ENCODE data around the gene DPYSL4.

DPYSL4 gene

DNA sequence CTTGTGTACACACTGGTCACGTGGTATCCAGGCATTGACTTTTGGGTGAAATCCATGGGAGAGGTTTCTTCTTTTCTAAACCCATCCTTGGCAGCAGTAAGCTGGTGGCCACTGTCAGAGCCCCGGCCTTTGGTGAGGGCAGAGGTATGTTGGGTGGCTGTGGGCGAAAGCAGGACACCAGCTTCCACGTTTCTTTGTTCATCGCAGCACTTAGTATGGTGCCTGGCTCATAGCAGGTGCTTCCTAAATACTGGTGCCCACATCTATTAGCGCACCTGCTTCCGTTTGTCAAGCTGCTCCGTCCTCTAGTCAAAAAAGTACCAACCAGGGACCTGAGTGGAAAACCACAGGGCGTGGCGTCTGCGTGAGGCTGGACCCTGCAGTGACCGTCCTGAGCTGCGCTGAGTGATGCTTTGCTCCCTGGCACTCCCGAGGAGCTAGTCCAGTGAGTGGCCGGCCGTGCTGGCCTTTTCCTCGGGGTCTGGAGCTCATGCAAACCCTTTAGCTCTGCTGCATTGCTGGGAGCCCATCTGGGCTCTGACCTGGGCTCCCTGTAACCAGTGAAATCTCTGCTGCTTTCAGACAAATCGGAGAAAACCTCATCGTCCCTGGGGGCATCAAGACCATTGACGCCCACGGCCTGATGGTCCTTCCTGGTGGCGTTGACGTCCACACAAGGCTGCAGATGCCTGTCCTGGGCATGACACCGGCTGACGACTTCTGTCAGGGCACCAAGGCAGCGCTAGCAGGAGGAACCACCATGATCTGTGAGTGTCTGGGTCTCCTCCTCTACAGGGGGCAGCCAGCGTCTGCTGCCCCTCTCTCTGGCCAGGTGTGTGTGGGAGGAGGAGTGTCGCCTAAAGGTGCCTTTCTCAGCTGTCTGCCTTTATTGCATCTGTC, 5.6 kb downstream of the DPYSL4 start:
- no peaks in the 10 kb centered on the region for H3K4me1 ChIP-seq (ENCODE audit: control insufficient read depth, insufficient read depth, low read length)
- H3K36me3 ChIP-seq (ENCODE audit: control insufficient read depth, insufficient read depth, low read length): no peaks in the 10 kb centered on the region
- H3K27me3 ChIP-seq (ENCODE audit: control insufficient read depth, insufficient read depth, low read length): peaks cover 12% of the 10 kb centered on the region
- no peak overlapping the region for H3K4me3 ChIP-seq (ENCODE audit: low read length)
- H3K27ac ChIP-seq (ENCODE audit: low read depth, low read length): no peak overlapping the region
- H3K9ac ChIP-seq (ENCODE audit: low read length): no peak overlapping the region

GRCh38 chr10:132192991-132193665, 6.4 kb downstream of the DPYSL4 start:
- H3K9ac ChIP-seq (ENCODE audit: low read length): no peak overlapping the region
- H3K27me3 ChIP-seq (ENCODE audit: control insufficient read depth, insufficient read depth, low read length): peaks cover 4% of the 10 kb centered on the region
- no peaks in the 10 kb centered on the region for H3K4me1 ChIP-seq (ENCODE audit: control insufficient read depth, insufficient read depth, low read length)
- H3K4me3 ChIP-seq (ENCODE audit: low read length): no peak overlapping the region
- no peaks in the 10 kb centered on the region for H3K36me3 ChIP-seq (ENCODE audit: control insufficient read depth, insufficient read depth, low read length)
- no peak overlapping the region for H3K27ac ChIP-seq (ENCODE audit: low read depth, low read length)

DNA sequence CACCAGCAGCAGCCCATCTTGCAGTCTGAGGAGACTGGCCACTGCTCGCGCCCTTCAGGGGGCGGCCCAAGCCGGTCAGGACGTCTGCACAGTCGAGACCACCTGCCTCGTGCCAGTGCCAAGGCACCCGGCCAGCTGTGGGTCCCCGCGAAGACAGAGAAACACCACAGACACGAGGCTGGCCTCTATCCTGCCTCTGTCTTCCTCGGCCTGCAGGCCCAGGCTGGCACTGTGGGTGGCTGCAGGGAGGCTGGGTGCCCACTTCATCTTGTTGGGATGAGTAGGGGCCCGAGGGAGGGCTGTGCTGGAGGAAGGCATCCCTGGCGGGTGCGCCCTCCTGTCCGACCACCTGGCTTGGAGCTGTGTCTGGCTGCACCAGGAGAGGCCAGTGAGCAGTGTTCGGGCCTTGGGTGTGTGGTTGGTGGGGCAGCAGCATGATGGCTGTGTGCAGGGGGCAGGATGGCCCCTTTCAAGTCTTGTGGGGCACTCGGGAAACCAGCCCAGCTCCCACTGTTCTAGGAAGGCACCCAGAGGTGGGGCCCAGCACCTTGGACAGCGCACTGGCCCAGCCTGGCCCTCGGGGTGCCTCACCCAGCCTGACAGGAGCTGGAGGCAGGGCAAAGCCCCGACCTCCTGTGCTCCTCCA, 7.3 kb downstream of the DPYSL4 start:
- no peak overlapping the region for H3K4me3 ChIP-seq (ENCODE audit: low read length)
- no peaks in the 10 kb centered on the region for H3K36me3 ChIP-seq (ENCODE audit: control insufficient read depth, insufficient read depth, low read length)
- no peak overlapping the region for H3K9ac ChIP-seq (ENCODE audit: low read length)
- no peaks in the 10 kb centered on the region for H3K4me1 ChIP-seq (ENCODE audit: control insufficient read depth, insufficient read depth, low read length)
- H3K27me3 ChIP-seq (ENCODE audit: control insufficient read depth, insufficient read depth, low read length): no peaks in the 10 kb centered on the region
- no peak overlapping the region for H3K27ac ChIP-seq (ENCODE audit: low read depth, low read length)

GRCh38 chr10:132194726-132195125, 8.0 kb downstream of the DPYSL4 start:
- Histone ChIP-seq H3K9ac (ENCODE audit: low read length) (no peak overlapping the region), H3K36me3 (ENCODE audit: control insufficient read depth, insufficient read depth, low read length) (no peaks in the 10 kb centered on the region), H3K4me1 (ENCODE audit: control insufficient read depth, insufficient read depth, low read length) (no peaks in the 10 kb centered on the region), H3K27ac (ENCODE audit: low read depth, low read length) (no peak overlapping the region), H3K4me3 (ENCODE audit: low read length) (no peak overlapping the region), H3K27me3 (ENCODE audit: control insufficient read depth, insufficient read depth, low read length) (no peaks in the 10 kb centered on the region)

GRCh38 chr10:132195366-132196075, 8.8 kb downstream of the DPYSL4 start:
- Histone ChIP-seq H3K4me1 (ENCODE audit: control insufficient read depth, insufficient read depth, low read length) (no peaks in the 10 kb centered on the region), H3K36me3 (ENCODE audit: control insufficient read depth, insufficient read depth, low read length) (no peaks in the 10 kb centered on the region), H3K27ac (ENCODE audit: low read depth, low read length) (no peak overlapping the region), H3K27me3 (ENCODE audit: control insufficient read depth, insufficient read depth, low read length) (no peaks in the 10 kb centered on the region), H3K9ac (ENCODE audit: low read length) (no peak overlapping the region), H3K4me3 (ENCODE audit: low read length) (no peak overlapping the region)

DNA sequence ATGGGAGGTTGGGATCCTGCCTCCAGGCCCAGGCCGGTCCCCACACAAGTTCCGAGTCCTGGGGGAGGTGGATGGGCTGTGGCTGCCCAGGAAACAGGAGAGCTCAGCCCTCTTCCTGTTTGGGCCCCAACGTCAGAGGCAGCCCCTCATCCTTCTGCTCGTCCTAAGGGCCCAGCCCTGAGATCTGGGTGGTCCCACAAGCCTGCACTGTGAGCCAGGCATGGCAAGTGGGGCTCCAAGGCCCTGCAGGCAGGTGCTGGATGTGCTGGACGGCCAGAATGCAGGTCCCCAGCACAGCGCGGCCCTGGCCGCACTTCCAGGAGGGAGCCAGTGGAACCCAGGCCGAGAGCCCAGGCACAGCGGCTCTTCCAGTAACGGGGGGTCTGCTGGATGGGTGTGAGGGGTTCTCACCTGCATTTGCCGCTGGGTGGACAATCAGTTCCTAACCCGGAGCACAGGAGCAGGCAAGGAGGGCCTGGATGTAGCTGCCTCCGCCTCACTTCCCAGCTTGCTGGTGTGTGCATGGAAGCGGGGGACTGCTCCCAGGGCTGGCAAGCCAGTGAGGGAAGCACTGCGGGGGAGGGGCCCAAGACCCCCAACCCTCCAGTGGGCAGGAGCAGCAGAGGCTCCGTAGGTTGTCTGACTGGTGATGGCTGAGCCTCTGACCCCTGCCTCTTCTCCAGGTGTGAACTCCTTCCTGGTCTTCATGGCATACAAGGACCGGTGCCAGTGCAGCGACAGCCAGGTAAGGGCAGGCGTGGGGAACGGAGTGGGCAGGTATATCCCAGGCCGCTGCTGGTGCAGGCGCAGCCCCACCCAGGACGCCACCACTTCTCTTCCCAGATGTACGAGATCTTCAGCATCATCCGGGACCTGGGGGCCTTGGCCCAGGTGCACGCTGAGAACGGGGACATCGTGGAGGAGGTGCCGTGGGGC, 9.7 kb downstream of the DPYSL4 start:
- Histone ChIP-seq H3K9ac (ENCODE audit: low read length) (no peak overlapping the region), H3K36me3 (ENCODE audit: control insufficient read depth, insufficient read depth, low read length) (no peaks in the 10 kb centered on the region), H3K4me1 (ENCODE audit: control insufficient read depth, insufficient read depth, low read length) (no peaks in the 10 kb centered on the region), H3K27me3 (ENCODE audit: control insufficient read depth, insufficient read depth, low read length) (no peaks in the 10 kb centered on the region), H3K27ac (ENCODE audit: low read depth, low read length) (no peak overlapping the region), H3K4me3 (ENCODE audit: low read length) (no peak overlapping the region)

GRCh38 chr10:132197271-132198067, 10.7 kb downstream of the DPYSL4 start:
- no peaks in the 10 kb centered on the region for H3K36me3 ChIP-seq (ENCODE audit: control insufficient read depth, insufficient read depth, low read length)

DNA sequence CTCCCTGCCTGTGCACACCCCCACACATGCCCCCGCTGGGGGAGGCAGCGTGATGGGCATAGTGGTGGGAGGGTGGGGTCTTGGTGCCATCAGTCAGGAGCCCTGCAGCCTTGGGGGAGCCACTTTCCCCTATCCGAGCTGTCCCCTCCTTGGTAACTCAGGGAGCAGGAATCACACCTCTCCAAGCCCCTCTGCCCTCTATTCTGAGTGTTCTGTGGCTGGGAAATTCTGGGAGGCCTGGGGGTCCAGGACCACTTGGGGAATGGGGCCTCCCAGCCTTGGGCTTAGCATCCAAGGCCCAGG, 11.3 kb downstream of the DPYSL4 start:
- Histone ChIP-seq H3K27ac (ENCODE audit: low read depth, low read length) (no peak overlapping the region), H3K4me1 (ENCODE audit: control insufficient read depth, insufficient read depth, low read length) (no peaks in the 10 kb centered on the region), H3K4me3 (ENCODE audit: low read length) (no peak overlapping the region), H3K36me3 (ENCODE audit: control insufficient read depth, insufficient read depth, low read length) (no peaks in the 10 kb centered on the region), H3K27me3 (ENCODE audit: control insufficient read depth, insufficient read depth, low read length) (no peaks in the 10 kb centered on the region), H3K9ac (ENCODE audit: low read length) (no peak overlapping the region)

More at GRCh38 chr10:132197271-132198067, 10.7 kb downstream of the DPYSL4 start:
- H3K27ac ChIP-seq (ENCODE audit: low read depth, low read length): no peak overlapping the region
- no peak overlapping the region for H3K9ac ChIP-seq (ENCODE audit: low read length)
- H3K27me3 ChIP-seq (ENCODE audit: control insufficient read depth, insufficient read depth, low read length): no peaks in the 10 kb centered on the region
- H3K4me3 ChIP-seq (ENCODE audit: low read length): no peak overlapping the region
- H3K4me1 ChIP-seq (ENCODE audit: control insufficient read depth, insufficient read depth, low read length): no peaks in the 10 kb centered on the region

GRCh38 chr10:132198381-132199181, 11.8 kb downstream of the DPYSL4 start:
- Histone ChIP-seq H3K9ac (ENCODE audit: low read length) (no peak overlapping the region), H3K36me3 (ENCODE audit: control insufficient read depth, insufficient read depth, low read length) (no peaks in the 10 kb centered on the region), H3K4me1 (ENCODE audit: control insufficient read depth, insufficient read depth, low read length) (no peaks in the 10 kb centered on the region), H3K27ac (ENCODE audit: low read depth, low read length) (no peak overlapping the region), H3K4me3 (ENCODE audit: low read length) (no peak overlapping the region), H3K27me3 (ENCODE audit: control insufficient read depth, insufficient read depth, low read length) (no peaks in the 10 kb centered on the region)

DNA sequence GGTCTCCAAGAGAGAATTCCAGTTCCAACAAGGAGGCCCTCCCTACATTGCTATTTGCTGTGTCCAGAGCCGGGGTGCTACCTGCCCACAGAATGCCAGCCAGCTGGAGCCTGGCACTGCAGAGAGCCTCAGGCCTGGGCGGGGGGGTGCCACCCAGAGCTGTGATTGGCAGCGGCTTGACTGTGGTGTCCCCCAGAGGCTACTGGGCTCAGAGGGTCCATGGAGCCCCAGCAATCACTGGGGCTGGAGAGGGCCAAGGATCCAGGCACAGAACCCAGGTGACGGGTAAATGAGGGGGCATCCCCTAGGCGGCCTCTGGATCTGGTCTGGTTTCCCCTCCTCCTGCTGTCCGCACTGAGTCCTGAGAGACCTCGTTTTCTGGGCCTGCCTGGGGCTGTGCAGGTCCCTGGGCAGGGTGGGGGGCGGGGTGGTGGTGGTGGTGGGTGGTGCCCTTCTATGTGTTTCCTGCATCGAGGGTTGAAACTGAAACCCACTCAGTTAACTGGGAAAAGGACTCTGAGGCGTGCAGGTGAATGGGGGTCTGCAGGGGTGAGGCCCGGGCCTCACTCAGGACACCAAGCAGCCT, 12.6 kb downstream of the DPYSL4 start:
- H3K4me1 ChIP-seq (ENCODE audit: control insufficient read depth, insufficient read depth, low read length): no peaks in the 10 kb centered on the region
- no peaks in the 10 kb centered on the region for H3K27me3 ChIP-seq (ENCODE audit: control insufficient read depth, insufficient read depth, low read length)
- no peak overlapping the region for H3K9ac ChIP-seq (ENCODE audit: low read length)
- no peak overlapping the region for H3K27ac ChIP-seq (ENCODE audit: low read depth, low read length)
- H3K4me3 ChIP-seq (ENCODE audit: low read length): no peak overlapping the region
- no peaks in the 10 kb centered on the region for H3K36me3 ChIP-seq (ENCODE audit: control insufficient read depth, insufficient read depth, low read length)
